ENCODE data around the gene MYLK. TPM values are rescaled to one million over a fixed set of nuclear protein-coding genes. Genes with fewer than 3 reads are reported as not detected.

Gene MYLK
- total and polyA plus RNA-seq, 3 experiments from 2014 or later: 0.09 to 0.10 TPM; not detected in 1

DNA sequence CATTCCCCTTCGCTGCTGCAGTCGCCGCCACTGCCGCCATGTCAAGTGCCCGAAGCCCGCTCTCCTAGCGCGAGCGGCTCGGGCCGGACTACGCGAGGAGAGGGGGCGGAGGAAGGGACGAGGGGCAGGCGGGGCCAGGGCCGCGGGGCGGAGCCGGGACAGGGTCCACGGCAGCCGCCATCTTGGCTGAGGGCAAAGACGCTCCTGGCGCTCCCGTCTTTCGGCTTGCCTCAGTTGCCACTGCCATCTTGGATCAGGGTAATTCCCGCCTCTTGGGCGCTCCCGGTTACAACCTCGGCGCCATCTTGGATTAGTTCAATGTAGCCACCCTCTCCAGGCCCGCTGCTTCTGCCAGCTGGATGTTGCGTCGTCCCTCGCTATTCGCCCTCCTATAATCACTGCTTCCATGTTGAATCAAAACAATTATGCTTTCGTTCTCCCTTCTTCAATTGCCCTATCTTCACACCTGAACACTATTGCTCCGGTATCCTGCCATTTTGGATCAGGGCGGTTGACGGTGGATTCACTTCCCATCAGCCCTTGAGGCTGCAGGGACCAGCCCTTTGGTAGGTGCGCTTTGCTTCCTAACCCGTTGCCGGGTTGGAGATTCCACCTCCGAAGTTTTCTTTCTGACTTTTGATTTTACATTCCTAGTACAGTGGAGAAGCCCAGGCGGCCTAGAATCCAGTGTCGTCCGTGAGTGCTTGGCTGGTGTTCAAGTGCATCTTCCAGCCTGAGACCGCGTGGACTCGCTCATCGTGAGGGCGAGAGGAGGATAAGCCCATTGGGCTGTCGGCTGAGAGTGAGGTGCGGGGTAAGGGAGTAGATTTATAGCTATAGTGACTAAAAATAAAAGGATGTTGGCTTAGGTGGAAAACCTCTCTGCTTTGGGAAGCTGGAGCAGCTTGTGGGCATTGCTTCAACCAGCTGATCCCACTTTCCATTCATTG lies 298.9 kb downstream of the MYLK start, which contains the start of gene HACD2:
Gene HACD2, minus strand, starts transcription at position 66 of the 950 bp plus-strand sequence. Its CDS starts 26 bp downstream, at position 40.
- peaks cover 15 to 25% (median 19%) of the 10 kb centered on the region in 3 donors for H3K36me3 Mint-ChIP-seq
- no peaks in the 10 kb centered on the region for H3K36me3 ChIP-seq (ENCODE audit: insufficient read depth, low read length)
- H3K27ac Mint-ChIP-seq: peak within 1 kb of the TSS; percentile 57 to 91 (median 75)
- H3K4me1 ChIP-seq (ENCODE audit: insufficient read depth, low read length): peaks cover 18% of the 10 kb centered on the region
- peaks cover 0 to 11% (median 6%) of the 10 kb centered on the region in 5 donors for H3K9me3 Mint-ChIP-seq
- no peaks in the 10 kb centered on the region for H3K9me3 ChIP-seq (ENCODE audit: low read length)
- CTCF ChIA-PET: interaction anchor here (2.8 kb wide), 1 partner anchor 25 kb away, joined by 12 read pairs; no protein-coding TSS in a partner anchor
- H3K4me1 Mint-ChIP-seq: peaks cover 23 to 39% (median 30%) of the 10 kb centered on the region in 3 donors
- H3K27me3 ChIP-seq (ENCODE audit: insufficient read depth, low read length, poor library complexity, severe bottlenecking): no peaks in the 10 kb centered on the region
- H3K4me3 ChIP-seq (ENCODE audit: low read length): peak within 1 kb of the TSS; percentile 100
- H3K27me3 Mint-ChIP-seq: no peaks in the 10 kb centered on the region
- H3K27ac ChIP-seq (ENCODE audit: low read depth, low read length): peak within 1 kb of the TSS; percentile 64
- H3K4me3 Mint-ChIP-seq: peak within 1 kb of the TSS in 1 of 7 donors; percentile 89
- peak; percentile 91 to 94 (median 92) for DNase-seq
- POLR2A ChIA-PET: interaction anchor here (0.6 to 1.1 kb wide), 2 partner anchors 1203 to 1903 kb away, joined by 3 read pairs; partner anchors contain the start of gene MIX23

DNA sequence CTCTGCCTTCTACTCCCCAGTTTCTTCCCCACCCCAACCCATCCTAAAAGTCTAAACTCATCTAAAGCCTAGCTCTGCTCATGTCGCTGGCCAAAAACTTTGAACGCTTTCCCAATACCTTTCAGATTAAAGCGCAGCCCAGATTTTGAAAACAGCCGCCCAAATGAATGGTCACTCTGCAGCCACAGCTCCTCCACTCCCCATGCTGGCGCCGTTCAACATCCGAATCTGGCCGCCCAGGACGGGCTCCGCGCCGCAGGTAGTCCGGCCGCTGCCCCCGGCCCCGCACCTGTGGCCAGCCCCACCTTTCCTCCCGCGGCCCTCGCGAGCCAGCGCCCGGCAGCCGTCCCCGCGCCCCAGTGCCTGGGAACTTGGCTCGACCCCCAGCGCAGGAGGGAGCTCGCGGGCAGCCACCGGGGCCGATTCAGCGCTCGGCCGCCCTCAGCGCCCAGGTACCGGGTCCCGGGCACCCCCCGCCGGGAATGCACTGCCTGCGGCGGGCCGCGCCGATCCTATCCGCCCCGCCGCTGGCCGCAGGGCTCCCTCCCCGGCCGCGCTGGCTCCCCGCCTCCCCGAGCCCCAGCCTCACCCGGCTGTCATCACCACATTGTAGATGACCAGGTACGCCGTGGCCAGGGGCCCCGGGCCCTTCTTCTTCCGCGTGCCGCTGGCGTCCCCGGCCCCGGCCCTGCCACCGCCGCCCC lies 299.7 kb downstream of the MYLK start:
- Histone ChIP-seq H3K4me1 (ENCODE audit: insufficient read depth, low read length) (peaks cover 18% of the 10 kb centered on the region), H3K36me3 (ENCODE audit: insufficient read depth, low read length) (no peaks in the 10 kb centered on the region), H3K27me3 (ENCODE audit: insufficient read depth, low read length, poor library complexity, severe bottlenecking) (no peaks in the 10 kb centered on the region), H3K9me3 (ENCODE audit: low read length) (no peaks in the 10 kb centered on the region), H3K27ac (ENCODE audit: low read depth, low read length) (peak overlapping the region; percentile 64), H3K4me3 (ENCODE audit: low read length) (peak overlapping the region; percentile 100)
- DNase-seq: peak in 2 of 5 donors; percentile 0 to 27
- Mint-ChIP-seq H3K27me3 (no peaks in the 10 kb centered on the region), H3K27ac (peak overlapping the region; percentile 57 to 91 (median 75)), H3K9me3 (peaks cover 0 to 3% (median 0%) of the 10 kb centered on the region in 5 donors), H3K4me1 (peaks cover 23 to 39% (median 30%) of the 10 kb centered on the region in 3 donors), H3K36me3 (peaks cover 9 to 27% (median 13%) of the 10 kb centered on the region in 3 donors), H3K4me3 (peak overlapping the region in 1 of 7 donors; percentile 89)
- POLR2A ChIA-PET: interaction anchor here (0.6 kb wide), 1 partner anchor 91 kb away, joined by 3 read pairs; no protein-coding TSS in a partner anchor
- CTCF ChIA-PET: interaction anchor here (1.0 to 2.8 kb wide), 4 partner anchors 16 to 138 kb away, joined by 3 to 12 read pairs (median 4); no protein-coding TSS in a partner anchor

DNA sequence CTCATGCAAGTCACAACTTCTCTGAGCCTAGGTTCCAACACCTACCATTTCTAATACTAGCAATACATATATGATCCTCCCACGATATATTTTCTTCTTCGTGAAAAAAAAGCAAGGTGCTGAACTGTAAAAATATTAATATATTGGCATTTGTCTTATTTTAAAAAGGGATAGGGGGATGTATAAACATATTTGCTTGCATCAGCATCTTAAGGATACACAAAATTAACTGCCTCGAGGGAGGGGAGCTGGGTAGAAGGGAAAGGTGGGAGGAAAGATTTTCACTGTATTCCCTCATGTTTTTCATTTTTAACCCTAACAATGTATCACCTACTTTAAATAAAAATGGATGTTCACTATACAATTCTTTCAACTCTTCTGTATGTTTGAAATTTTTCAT lies 300.6 kb downstream of the MYLK start:
- CTCF ChIA-PET: interaction anchor here (0.6 to 2.8 kb wide), 5 partner anchors 15 to 139 kb away, joined by 3 to 12 read pairs (median 4); no protein-coding TSS in a partner anchor
- H3K36me3 Mint-ChIP-seq: peaks cover 0 to 29% (median 9%) of the 10 kb centered on the region in 3 donors
- H3K4me3 Mint-ChIP-seq: peak overlapping the region in 1 of 7 donors; percentile 89
- peak overlapping the region in 6 of 8 donors; percentile 24 to 85 (median 72) for H3K27ac Mint-ChIP-seq
- Histone ChIP-seq H3K9me3 (ENCODE audit: low read length) (no peaks in the 10 kb centered on the region), H3K27me3 (ENCODE audit: insufficient read depth, low read length, poor library complexity, severe bottlenecking) (no peaks in the 10 kb centered on the region), H3K4me1 (ENCODE audit: insufficient read depth, low read length) (peaks cover 18% of the 10 kb centered on the region), H3K27ac (ENCODE audit: low read depth, low read length) (no peak overlapping the region), H3K4me3 (ENCODE audit: low read length) (no peak overlapping the region), H3K36me3 (ENCODE audit: insufficient read depth, low read length) (no peaks in the 10 kb centered on the region)
- no peaks in the 10 kb centered on the region for H3K27me3 Mint-ChIP-seq
- H3K4me1 Mint-ChIP-seq: peaks cover 23 to 39% (median 30%) of the 10 kb centered on the region in 3 donors
- H3K9me3 Mint-ChIP-seq: no peaks in the 10 kb centered on the region
- DNase-seq: no peak
- POLR2A ChIA-PET: no interaction called here

DNA sequence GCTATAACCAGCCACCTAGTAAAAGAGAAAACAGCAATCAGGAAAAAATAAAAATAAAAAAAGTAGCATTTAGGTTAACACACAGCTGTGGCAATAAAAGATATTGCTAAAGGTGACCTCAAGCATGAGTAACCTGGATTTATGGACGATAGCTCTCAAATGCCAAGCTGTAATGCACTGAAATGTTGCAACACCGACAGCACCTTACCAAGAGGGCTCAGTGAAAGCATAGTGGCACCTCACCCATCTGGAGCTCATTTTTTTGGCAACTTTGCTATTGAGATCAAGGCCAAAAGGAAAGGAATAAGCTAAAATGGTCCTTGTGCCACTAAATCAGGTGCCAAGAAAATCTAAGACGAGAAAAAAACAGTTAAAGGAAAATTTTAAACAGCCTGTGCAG lies 301.8 kb downstream of the MYLK start:
- DNase-seq: no peak
- Histone ChIP-seq H3K4me1 (ENCODE audit: insufficient read depth, low read length) (peaks cover 18% of the 10 kb centered on the region), H3K27me3 (ENCODE audit: insufficient read depth, low read length, poor library complexity, severe bottlenecking) (no peaks in the 10 kb centered on the region), H3K36me3 (ENCODE audit: insufficient read depth, low read length) (no peaks in the 10 kb centered on the region), H3K4me3 (ENCODE audit: low read length) (no peak overlapping the region), H3K9me3 (ENCODE audit: low read length) (no peaks in the 10 kb centered on the region), H3K27ac (ENCODE audit: low read depth, low read length) (no peak overlapping the region)
- H3K4me1 Mint-ChIP-seq: peaks cover 23 to 39% (median 30%) of the 10 kb centered on the region in 3 donors
- H3K27me3 Mint-ChIP-seq: no peaks in the 10 kb centered on the region
- ChIA-PET CTCF (no interaction called here), POLR2A (no interaction called here)
- peaks cover 0 to 37% (median 12%) of the 10 kb centered on the region in 3 donors for H3K36me3 Mint-ChIP-seq
- no peaks in the 10 kb centered on the region for H3K9me3 Mint-ChIP-seq
- H3K27ac Mint-ChIP-seq: no peak overlapping the region
- H3K4me3 Mint-ChIP-seq: peak overlapping the region in 1 of 7 donors; percentile 21

- Mint-ChIP-seq H3K9me3 (no peaks in the 10 kb centered on the region), H3K36me3 (peaks cover 5 to 50% (median 10%) of the 10 kb centered on the region in 3 donors), H3K27ac (no peak overlapping the region), H3K27me3 (no peaks in the 10 kb centered on the region), H3K4me3 (no peak overlapping the region), H3K4me1 (peaks cover 4 to 32% (median 23%) of the 10 kb centered on the region in 3 donors)
- POLR2A ChIA-PET: no interaction called here
- no peaks in the 10 kb centered on the region for H3K4me1 ChIP-seq (ENCODE audit: insufficient read depth, low read length)
- H3K27ac ChIP-seq (ENCODE audit: low read depth, low read length): no peak overlapping the region
- no peak for DNase-seq
- H3K4me3 ChIP-seq (ENCODE audit: low read length): no peak overlapping the region
- no peaks in the 10 kb centered on the region for H3K36me3 ChIP-seq (ENCODE audit: insufficient read depth, low read length)
- H3K27me3 ChIP-seq (ENCODE audit: insufficient read depth, low read length, poor library complexity, severe bottlenecking): no peaks in the 10 kb centered on the region
- CTCF ChIA-PET: no interaction called here
- H3K9me3 ChIP-seq (ENCODE audit: low read length): no peaks in the 10 kb centered on the region
Measured at GRCh38 chr3:123576122-123576521, 308.0 kb downstream of the MYLK start.

DNA sequence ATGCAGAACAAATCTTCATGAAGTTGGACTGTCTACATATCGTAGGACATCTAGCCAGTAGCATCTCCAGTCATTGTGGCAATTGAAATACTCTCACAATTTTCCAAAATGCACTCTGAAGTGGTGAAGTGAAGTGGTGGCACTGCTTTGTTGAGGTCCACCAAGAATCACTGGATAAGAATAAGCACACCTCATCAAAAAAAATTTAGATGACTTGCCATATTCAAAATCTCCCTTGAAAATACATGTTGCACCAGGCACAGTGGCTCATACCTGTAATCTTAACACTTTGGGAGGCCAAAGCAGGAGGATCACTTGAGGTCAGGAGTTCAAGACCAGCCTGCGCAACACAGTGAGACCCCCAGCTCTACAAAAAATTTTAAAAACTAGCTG lies 312.2 kb downstream of the MYLK start:
- CTCF ChIA-PET: interaction anchor here (1.1 kb wide), 1 partner anchor 11 kb away, joined by 3 read pairs; no protein-coding TSS in a partner anchor
- Mint-ChIP-seq H3K4me3 (no peak overlapping the region), H3K4me1 (peaks cover 11 to 33% (median 26%) of the 10 kb centered on the region in 3 donors), H3K36me3 (peaks cover 6 to 40% (median 8%) of the 10 kb centered on the region in 3 donors), H3K27me3 (no peaks in the 10 kb centered on the region), H3K27ac (peak overlapping the region in 1 of 8 donors; percentile 17), H3K9me3 (no peaks in the 10 kb centered on the region)
- no peak for DNase-seq
- no peaks in the 10 kb centered on the region for H3K9me3 ChIP-seq (ENCODE audit: low read length)
- H3K4me3 ChIP-seq (ENCODE audit: low read length): no peak overlapping the region
- no peaks in the 10 kb centered on the region for H3K4me1 ChIP-seq (ENCODE audit: insufficient read depth, low read length)
- POLR2A ChIA-PET: no interaction called here
- H3K27ac ChIP-seq (ENCODE audit: low read depth, low read length): no peak overlapping the region
- H3K36me3 ChIP-seq (ENCODE audit: insufficient read depth, low read length): no peaks in the 10 kb centered on the region
- H3K27me3 ChIP-seq (ENCODE audit: insufficient read depth, low read length, poor library complexity, severe bottlenecking): no peaks in the 10 kb centered on the region

DNA sequence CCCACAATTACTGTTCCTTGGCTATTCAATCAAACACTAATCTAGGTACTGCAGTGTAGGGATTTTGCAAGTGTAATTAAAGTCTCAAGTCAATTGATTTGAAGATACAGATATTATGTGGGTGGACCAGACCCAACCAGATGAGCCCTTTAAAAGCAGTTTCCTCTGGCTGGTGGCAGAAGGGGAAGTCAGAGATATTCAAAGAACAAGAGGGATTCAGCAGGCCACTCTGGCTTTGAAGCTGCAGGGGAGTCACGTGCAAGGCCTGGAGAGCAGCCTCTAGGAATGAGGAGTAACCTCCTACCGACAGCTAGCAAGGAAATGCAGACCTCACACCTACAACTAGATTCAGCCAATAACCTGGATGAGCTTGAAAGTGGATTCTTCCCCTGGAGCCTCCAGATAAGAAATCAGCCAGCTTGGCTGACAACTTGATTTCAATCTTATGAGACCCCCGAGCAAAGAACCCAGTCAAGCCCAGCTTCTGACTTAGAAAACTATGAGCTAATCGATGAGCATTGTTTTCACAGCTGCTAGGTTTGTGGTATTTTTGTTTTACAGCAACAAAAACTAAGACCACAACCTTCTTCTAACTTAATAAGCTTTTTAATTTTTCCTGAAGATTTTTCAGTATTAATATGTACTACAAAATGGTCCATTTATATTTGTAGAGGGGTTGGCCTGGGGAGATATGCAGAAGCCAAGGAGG lies 312.7 kb downstream of the MYLK start:
- POLR2A ChIA-PET: no interaction called here
- Histone ChIP-seq H3K27ac (ENCODE audit: low read depth, low read length) (no peak overlapping the region), H3K36me3 (ENCODE audit: insufficient read depth, low read length) (no peaks in the 10 kb centered on the region), H3K9me3 (ENCODE audit: low read length) (no peaks in the 10 kb centered on the region), H3K4me3 (ENCODE audit: low read length) (no peak overlapping the region), H3K27me3 (ENCODE audit: insufficient read depth, low read length, poor library complexity, severe bottlenecking) (no peaks in the 10 kb centered on the region), H3K4me1 (ENCODE audit: insufficient read depth, low read length) (no peaks in the 10 kb centered on the region)
- CTCF ChIA-PET: interaction anchor here (1.1 kb wide), 1 partner anchor 10 kb away, joined by 3 read pairs; no protein-coding TSS in a partner anchor
- no peak overlapping the region for H3K4me3 Mint-ChIP-seq
- no peaks in the 10 kb centered on the region for H3K9me3 Mint-ChIP-seq
- peak overlapping the region in 1 of 8 donors; percentile 57 for H3K27ac Mint-ChIP-seq
- peaks cover 8 to 28% (median 21%) of the 10 kb centered on the region in 3 donors for H3K4me1 Mint-ChIP-seq
- DNase-seq: no peak
- peaks cover 4 to 39% (median 4%) of the 10 kb centered on the region in 3 donors for H3K36me3 Mint-ChIP-seq
- no peaks in the 10 kb centered on the region for H3K27me3 Mint-ChIP-seq
